ENCODE results near the gene RGMA.
"Not testable (repeated sequence)": the region's sequence is repeated elsewhere in the genome, so short reads cannot be mapped to it uniquely, and the experiment has no call there.

Gene RGMA

DNA sequence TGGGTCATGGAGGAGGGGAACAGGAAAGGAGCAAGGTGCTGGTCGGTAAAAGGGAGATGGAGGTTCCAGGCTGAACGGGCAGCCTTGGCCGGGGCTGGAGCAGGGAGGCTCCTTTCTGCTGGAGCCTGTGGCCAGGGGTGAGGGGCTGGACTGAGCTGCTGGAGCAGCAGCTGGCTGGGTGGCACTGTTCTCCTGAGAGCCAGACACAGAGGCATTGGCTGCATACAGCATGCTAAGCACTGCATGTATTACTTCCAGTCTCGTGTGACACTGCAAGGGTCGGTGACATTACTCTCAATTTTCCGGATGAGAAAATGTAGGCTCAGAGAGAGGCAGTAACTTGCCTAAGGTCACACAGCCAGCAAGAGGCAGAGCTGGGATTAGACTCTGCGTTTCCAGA lies 42.3 kb downstream of the RGMA start:
- no peak for DNase-seq

GRCh38 chr15:93046120-93046519 lies 42.9 kb downstream of the RGMA start:
- DNase-seq: no peak

DNA sequence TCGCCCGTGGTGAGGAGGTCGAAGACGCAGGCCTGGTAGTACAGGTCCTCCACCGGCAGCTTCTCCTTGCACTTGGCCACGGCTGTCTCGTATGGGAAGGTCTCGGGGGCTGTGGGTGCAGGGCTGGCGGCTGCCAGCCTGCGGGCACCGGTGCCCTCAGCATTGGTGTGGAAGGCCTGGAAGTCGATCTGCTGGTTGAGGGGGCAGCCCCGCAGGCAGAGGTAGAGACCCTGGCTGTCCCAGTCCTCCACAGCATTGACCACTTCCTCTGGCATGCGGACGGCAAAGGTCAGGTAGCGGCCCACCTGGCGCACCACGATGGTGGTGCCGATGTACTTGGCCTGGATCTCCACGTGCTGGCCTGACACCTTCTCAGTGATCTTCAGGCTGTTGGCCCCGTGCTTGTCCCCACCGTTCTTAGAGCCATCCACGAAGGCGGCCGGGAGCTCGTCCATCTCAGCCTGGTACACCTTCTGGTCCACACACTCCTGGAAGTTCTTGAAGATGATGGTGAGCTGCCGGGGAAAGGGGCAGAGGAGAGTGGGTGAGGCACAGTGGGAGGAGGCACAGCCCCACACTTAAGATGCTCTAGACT lies 43.7 kb downstream of the RGMA start:
- DNase-seq: no peak

DNA sequence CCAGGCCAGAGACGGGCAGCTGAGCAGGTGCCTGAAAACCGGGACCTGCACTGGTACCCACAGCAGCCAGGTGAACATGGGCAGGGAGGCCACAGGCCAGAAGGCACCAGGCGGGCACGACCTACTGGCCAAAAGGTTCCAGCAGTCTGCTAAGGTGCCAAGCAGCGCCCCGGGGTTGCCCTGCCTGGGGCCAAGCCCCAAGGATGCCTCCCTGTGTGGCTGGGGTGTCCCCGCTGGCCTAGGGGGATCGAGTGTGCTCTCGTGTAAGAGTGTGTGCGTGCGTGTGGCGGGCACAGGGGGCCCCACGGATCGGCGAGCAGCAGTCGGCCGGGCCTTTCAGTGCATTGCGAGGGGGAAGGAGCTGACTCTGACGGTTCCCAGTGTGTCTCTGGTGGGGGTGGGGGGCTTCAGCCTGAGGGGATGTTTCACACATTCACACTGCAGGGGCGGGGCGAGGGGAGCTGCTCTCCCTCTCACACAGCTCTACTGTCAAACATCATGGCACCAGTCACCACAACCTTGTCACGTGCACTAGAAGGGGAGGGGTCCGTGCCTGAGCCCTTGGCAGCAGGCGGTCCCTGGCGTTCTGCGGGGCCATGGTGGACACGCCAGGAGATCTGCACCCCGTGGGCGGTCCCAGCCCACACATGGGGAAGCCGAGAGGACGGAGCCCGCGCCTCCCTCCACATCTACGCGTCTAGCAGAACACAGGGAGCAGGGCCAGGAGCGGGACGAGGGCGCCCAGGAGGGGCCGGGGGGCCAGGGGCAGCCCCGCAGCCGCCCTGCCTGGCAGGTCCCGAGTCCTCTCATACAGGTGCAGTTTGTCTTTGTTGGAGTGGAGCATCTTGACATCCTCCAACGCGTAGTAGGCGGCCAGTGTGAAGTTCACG lies 44.5 kb downstream of the RGMA start:
- no peak for DNase-seq

DNA sequence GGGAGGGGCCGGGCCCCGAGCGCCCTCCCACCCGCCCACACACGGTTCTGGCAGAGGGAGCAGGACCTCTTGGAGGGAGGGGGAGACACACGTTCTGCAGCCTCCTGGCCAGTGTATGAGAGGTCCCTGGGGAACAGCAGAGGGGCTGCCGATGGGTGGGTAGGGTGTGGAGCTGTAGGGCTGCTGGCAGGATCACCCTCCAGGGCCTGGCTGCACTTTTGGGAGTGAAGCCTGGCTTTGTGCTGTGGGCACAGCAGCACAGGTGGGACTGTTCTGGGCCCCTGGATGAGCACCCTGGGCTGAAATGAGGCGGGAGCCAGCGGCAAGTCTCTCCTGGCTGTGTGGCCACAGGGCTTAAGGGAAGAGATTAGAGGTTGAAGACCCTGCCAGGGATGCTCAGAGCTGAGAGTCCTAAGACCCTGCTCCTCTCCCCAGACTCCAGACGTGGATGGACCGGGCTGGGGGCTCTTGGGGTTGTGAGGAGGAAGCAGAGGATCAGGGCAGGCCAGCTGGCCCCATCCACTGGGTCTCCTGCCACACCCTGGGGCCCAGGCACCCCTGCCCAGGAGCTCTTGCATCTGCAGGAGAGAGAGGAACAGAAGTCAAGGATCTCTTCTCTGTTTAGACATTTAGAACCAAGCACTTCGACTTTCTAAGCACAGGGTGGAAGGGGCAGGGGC lies 45.2 kb downstream of the RGMA start:
- no peak for DNase-seq

- DNase-seq: no peak
Measured at GRCh38 chr15:93042691-93043378, 46.2 kb downstream of the RGMA start.

GRCh38 chr15:93042211-93042610 lies 46.8 kb downstream of the RGMA start:
- DNase-seq: no peak

DNA sequence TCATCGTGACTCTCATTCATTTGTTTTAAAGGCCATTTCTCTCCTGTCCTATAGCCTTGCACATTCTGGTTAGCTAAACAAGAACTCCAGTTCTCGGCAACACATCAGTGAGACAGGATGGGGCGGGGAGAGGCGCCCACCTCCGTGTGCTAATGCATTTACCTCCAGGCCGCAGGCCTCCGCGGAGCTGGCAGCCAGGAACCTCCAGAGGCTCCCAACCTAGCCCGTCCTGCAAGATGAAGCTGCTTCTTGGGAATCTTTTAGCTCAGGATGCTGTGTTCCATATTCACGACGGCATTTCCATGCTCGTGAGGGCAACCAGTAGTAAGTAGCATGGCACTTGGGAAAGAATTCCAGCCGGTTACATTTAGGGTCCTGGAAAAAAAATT lies 47.9 kb downstream of the RGMA start:
- no peak for DNase-seq

DNA sequence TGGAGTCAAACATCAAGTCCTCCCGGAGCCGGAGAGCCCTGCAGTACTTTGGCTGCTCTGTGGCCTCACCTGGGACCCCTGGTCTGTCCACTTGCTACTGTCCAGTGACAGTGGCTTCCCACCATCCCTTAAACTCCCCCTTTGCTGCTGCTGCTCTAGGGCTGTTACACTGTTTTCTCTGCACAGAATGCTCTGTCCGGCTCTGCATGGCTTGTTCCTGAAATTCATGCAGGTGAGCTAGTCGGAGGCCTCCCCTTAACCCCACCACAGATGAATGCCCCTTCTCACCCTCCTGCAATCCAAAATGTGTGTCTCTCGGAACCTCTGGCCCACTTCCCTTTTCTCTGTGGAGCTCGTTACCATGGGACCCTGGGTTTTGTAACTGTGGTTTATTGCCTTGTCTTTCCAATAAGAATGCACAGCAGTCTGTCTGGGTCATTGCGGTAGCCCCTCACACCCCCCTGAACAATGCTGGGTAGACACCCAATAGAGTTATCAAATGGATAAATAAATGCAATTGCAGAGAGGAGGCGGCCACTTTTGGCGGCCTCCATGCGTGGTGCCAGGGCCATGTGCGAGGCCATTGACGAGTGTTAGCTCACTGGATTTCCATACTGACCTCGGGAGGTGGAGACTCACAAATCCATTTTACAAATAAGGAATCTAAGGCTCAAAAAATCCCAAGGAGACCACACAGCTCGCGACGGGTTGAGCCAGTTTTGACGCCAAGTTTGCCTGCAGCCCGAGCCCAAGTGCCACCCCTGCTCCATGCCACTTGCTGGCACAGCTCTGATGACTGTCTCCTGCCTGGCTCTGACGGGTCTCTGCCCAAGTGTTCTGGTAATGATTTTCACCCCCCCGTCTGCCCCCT lies 48.5 kb downstream of the RGMA start:
- no peak for DNase-seq

- not testable (repeated sequence) for DNase-seq
Measured at GRCh38 chr15:93039562-93040287, 49.3 kb downstream of the RGMA start.

- DNase-seq: no peak
Measured at GRCh38 chr15:93037820-93038705, 50.9 kb downstream of the RGMA start.

GRCh38 chr15:93036951-93037819 lies 51.8 kb downstream of the RGMA start:
- no peak for DNase-seq

DNA sequence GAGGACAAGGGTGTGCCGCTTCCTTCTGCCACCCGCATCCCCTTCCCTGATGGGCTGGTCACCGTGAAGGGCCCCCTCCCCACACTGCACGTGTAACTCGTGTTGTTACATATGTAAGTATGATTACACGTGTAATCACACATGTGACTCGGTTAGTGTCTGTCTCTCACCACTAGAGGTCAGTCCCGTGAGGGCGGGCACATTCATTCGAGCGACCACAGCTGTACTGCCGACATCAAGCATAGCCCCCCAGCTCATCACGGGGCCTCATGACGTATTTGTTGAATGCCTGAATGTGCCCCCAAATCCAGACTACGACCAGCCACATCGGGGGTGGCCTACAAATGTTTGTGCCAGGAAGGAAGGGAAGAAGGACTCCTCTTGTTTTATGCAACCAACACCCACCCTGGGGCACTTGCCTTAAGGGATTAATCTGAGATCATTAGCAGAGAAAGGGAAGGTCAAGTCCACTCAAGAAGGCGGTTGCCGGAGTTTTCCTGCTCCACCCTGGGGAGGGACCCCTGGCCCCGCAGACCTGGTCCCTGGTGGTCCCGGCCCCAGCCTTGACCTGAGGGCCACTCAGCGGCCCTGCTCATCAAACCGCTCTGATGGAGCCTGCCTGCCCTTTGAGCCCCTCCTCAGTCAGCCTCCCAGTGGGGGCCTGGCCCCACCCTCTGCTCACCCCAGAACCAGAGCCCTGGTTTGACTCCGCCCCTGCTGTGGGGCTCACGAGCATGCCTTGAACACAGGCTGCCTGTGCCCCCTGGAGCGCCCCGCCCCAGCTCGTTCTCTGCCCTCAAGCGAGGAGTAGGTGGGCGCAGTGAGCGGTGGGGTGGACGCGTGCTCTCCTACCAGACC lies 52.8 kb downstream of the RGMA start:
- DNase-seq: peak in 1 of 4 experiments; percentile 20

- no peak for DNase-seq
Measured at GRCh38 chr15:93035092-93035915, 53.7 kb downstream of the RGMA start.

DNA sequence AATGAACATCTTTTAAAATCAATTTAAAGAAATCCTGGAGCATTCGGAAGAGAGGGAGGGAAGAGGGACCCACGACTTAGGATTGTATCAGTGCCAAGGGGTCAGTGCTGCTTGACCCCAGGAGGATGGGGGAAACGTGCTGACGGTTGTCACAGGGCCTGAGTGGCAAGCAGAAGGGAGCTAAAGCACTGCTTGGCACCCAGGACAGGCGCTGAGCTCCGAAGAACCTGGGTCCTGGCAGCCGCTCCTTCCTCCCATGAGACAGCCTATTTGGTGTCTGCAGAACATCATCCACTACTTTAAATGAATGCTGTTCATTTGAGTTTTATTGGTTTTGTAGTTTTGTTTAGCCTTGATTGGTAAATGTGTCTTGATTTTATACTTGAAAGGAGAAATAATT lies 54.5 kb downstream of the RGMA start:
- DNase-seq: no peak

DNA sequence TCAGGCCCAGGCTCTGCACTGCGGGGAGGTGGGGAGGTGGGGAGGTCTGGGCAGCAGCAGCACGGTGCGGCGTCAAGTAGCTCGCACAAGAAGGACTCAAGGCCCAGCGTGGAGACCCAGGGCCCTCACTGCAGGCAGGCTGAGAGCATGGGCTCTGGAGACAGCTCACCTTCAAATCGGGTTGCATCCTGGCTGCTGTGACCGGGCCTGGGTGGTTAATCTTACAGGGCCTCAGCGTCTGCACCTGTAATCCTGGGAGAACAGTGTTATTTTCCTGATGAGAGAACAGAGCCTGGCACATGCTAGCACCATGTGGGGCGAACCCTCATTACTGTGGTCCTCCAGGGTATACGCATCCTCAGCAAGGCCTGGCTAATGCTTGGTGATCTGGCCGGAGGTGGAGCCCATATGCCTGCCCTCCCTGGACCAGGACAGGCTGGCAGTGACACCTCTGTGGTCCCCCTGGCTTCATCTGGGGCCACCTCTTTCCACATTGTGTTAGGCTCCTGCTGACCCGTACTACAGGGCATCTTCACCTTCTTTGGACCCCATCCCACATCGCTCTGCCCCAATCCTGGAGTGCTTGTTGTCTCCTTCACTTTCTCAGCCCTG lies 55.5 kb downstream of the RGMA start:
- DNase-seq: no peak
